DND-41 (cell line): ENCODE results near the gene SLC23A2.

Experiments used
- EZH2 ChIP-seq: IDR thresholded peaks from 3 replicates; pipeline ENCODE4 v1.6.1; 2012; ENCODE audit warnings: borderline replicate concordance, low read depth, mild to moderate bottlenecking, moderate library complexity, low read length, inconsistent platforms; ENCODE audit not compliant: severe bottlenecking
- TF ChIP-seq, protein P1 (sequence below): IDR thresholded peaks from 2 replicates; pipeline ENCODE4 v1.5.1; 2012; ENCODE audit warnings: borderline replicate concordance, low read length, moderate library complexity, mild to moderate bottlenecking; ENCODE audit not compliant: poor library complexity, severe bottlenecking; ENCODE audit errors: extremely low read depth

DNA sequence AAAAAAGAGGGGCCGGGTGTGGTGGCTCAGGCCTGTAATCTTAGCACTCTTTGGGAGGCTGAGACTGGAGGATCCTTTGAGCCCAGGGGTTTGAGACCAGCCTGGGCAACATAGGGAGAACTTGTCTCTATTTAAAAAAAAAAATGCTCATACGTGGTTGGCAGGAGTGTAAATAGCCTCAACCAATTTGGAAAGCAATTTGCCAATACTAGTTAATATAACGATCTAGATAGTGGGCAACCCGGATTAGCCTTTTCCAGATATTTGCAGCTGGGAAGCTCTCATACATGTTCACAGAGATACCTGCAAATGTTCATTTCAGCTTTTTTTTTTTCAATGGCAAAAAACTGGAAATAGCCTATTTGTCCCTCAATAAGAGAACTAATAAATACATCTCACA lies 39.0 kb upstream of the SLC23A2 start:
- TF ChIP-seq, protein P1, sequence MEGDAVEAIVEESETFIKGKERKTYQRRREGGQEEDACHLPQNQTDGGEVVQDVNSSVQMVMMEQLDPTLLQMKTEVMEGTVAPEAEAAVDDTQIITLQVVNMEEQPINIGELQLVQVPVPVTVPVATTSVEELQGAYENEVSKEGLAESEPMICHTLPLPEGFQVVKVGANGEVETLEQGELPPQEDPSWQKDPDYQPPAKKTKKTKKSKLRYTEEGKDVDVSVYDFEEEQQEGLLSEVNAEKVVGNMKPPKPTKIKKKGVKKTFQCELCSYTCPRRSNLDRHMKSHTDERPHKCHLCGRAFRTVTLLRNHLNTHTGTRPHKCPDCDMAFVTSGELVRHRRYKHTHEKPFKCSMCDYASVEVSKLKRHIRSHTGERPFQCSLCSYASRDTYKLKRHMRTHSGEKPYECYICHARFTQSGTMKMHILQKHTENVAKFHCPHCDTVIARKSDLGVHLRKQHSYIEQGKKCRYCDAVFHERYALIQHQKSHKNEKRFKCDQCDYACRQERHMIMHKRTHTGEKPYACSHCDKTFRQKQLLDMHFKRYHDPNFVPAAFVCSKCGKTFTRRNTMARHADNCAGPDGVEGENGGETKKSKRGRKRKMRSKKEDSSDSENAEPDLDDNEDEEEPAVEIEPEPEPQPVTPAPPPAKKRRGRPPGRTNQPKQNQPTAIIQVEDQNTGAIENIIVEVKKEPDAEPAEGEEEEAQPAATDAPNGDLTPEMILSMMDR = no peak
- TF ChIP-seq EZH2 = no peak
